Progenitor cell of endocrine pancreas (in vitro differentiated cells): ENCODE results near the gene RIF1. TPM values are rescaled to one million over a fixed set of nuclear protein-coding genes. Genes with fewer than 3 reads are reported as not detected.

Experiments
- DNase-seq: peaks from one replicate; pipeline ENCODE4 v3.0.0; 2021; ENCODE audit warnings: low spot score; ENCODE audit not compliant: unreplicated experiment
- H3K27ac Mint-ChIP-seq: 2 replicates; pipeline ENCODE4 v1.8.0; 2021; ENCODE audit warnings: mild to moderate bottlenecking, moderate library complexity, mixed read lengths
- H3K27me3 Mint-ChIP-seq: 2 replicates; pipeline ENCODE4 v1.8.0; 2021; ENCODE audit warnings: mixed read lengths
- H3K36me3 Mint-ChIP-seq: 2 replicates; pipeline ENCODE4 v1.8.0; 2022; ENCODE audit warnings: mixed read lengths; ENCODE audit not compliant: insufficient read depth
- H3K4me1 Mint-ChIP-seq: 2 replicates; pipeline ENCODE4 v1.8.0; 2021; ENCODE audit warnings: low read depth, mixed read lengths
- H3K4me3 Mint-ChIP-seq: 2 replicates; pipeline ENCODE4 v1.8.0; 2021; ENCODE audit warnings: low read depth, mild to moderate bottlenecking, moderate library complexity, mixed read lengths
- H3K9me3 Mint-ChIP-seq: 2 replicates; pipeline ENCODE4 v1.8.0; 2021; ENCODE audit warnings: low read depth, mixed read lengths
- CTCF ChIP-seq: fragments of 200-600 bp; sonication (generic); IDR thresholded peaks from one replicate; pipeline ENCODE4 v1.5.0; 2021; ENCODE audit warnings: antibody characterized with exemption, mild to moderate bottlenecking; ENCODE audit not compliant: unreplicated experiment
- total RNA-seq: library from RNA; stranded (reverse); gene quantifications from 2 replicates; pipeline ENCODE4 v1.2.1, GENCODE V29; 2021

RIF1 gene
- total RNA-seq, 1 donor from 2014 or later = 54.4 TPM

GRCh38 chr2:151374436-151374835 is 35.3 kb upstream of the RIF1 start:
- H3K27ac Mint-ChIP-seq = no peak overlapping the region
- no peaks in the 10 kb centered on the region for H3K4me1 Mint-ChIP-seq
- H3K4me3 Mint-ChIP-seq = no peak overlapping the region
- H3K27me3 Mint-ChIP-seq = no peaks in the 10 kb centered on the region
- TF ChIP-seq CTCF = no peak
- DNase-seq = no peak
- H3K36me3 Mint-ChIP-seq = no peaks in the 10 kb centered on the region
- H3K9me3 Mint-ChIP-seq = no peaks in the 10 kb centered on the region

GRCh38 chr2:151379169-151379568 is 30.5 kb upstream of the RIF1 start:
- Mint-ChIP-seq H3K27me3 (no peaks in the 10 kb centered on the region), H3K36me3 (no peaks in the 10 kb centered on the region), H3K27ac (no peak overlapping the region), H3K9me3 (no peaks in the 10 kb centered on the region), H3K4me3 (no peak overlapping the region), H3K4me1 (no peaks in the 10 kb centered on the region)
- DNase-seq = no peak
- TF ChIP-seq CTCF = no peak

GRCh38 chr2:151380580-151381235 is 29.0 kb upstream of the RIF1 start:
- H3K4me3 Mint-ChIP-seq = no peak overlapping the region

GRCh38 chr2:151381266-151381665 is 28.4 kb upstream of the RIF1 start:
- Mint-ChIP-seq H3K27me3 (no peaks in the 10 kb centered on the region), H3K9me3 (no peaks in the 10 kb centered on the region)
- no peak for TF ChIP-seq CTCF

More at GRCh38 chr2:151380580-151381235, 29.0 kb upstream of the RIF1 start:
- no peak for TF ChIP-seq CTCF
- H3K36me3 Mint-ChIP-seq = no peaks in the 10 kb centered on the region
- H3K4me1 Mint-ChIP-seq = no peaks in the 10 kb centered on the region
- no peak for DNase-seq
- no peak overlapping the region for H3K27ac Mint-ChIP-seq
- no peaks in the 10 kb centered on the region for H3K9me3 Mint-ChIP-seq
- H3K27me3 Mint-ChIP-seq = no peaks in the 10 kb centered on the region

GRCh38 chr2:151388011-151388410 is 21.7 kb upstream of the RIF1 start:
- TF ChIP-seq CTCF = no peak
- no peak overlapping the region for H3K27ac Mint-ChIP-seq
- H3K36me3 Mint-ChIP-seq = no peaks in the 10 kb centered on the region
- H3K4me1 Mint-ChIP-seq = no peaks in the 10 kb centered on the region
- H3K4me3 Mint-ChIP-seq = no peak overlapping the region
- no peaks in the 10 kb centered on the region for H3K9me3 Mint-ChIP-seq
- no peaks in the 10 kb centered on the region for H3K27me3 Mint-ChIP-seq
- no peak for DNase-seq

More at GRCh38 chr2:151381266-151381665, 28.4 kb upstream of the RIF1 start:
- no peak for DNase-seq
- Mint-ChIP-seq H3K36me3 (no peaks in the 10 kb centered on the region), H3K4me1 (no peaks in the 10 kb centered on the region), H3K27ac (no peak overlapping the region), H3K4me3 (no peak overlapping the region)
